ENCODE measurements around the gene ANXA3.

GRCh38 chr4:78648640-78649363 lies 97.2 kb downstream of the ANXA3 start:
- TF ChIP-seq POLR2A (IDR thresholded peaks at IDR 0.05) (no peak), CTCF (IDR thresholded peaks at IDR 0.05) (no peak), POLR2AphosphoS5 (IDR thresholded peaks at IDR 0.05) (no peak), EP300 (IDR thresholded peaks at IDR 0.05) (no peak)

Measured in stomach (tissue), 4 donors.